Measurements from ENCODE around the gene COL4A5. TPM values are rescaled to one million over a fixed set of nuclear protein-coding genes. Genes with fewer than 3 reads are reported as not detected.

The COL4A5 gene
- total RNA-seq, 1 donor from 2014 or later = 26.0 TPM

DNA sequence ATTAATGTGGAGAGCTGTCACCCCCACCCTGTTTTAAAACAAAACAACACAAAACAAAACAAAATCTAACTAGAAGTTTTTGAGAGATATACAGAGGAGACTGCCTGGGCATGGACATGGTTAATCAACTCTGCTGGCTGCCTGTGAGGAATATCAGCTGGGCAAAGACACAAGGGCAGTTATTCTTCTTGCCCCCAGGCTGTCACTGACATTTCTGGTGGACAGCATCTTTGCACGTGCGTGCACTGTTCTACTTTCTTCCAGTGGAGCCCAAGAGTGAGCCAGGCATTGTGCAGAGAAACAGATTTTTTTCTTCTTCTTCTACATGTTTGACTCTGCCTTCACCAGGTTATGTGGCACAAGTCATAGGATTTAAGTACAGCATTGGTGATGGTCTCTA, 282.9 kb downstream of the COL4A5 start:
- no peak overlapping the region for H3K4me3 ChIP-seq
- intact Hi-C loops (cut with DNase I) = no loop called here
- DNase-seq (no peak), ATAC-seq (no peak)
- H3K27ac ChIP-seq = no peak overlapping the region
- no peaks in the 10 kb centered on the region for H3K9me3 ChIP-seq
- H3K27me3 ChIP-seq (ENCODE audit: low read depth) = no peaks in the 10 kb centered on the region
- H3K4me1 ChIP-seq = no peaks in the 10 kb centered on the region
- TF ChIP-seq, protein P1, sequence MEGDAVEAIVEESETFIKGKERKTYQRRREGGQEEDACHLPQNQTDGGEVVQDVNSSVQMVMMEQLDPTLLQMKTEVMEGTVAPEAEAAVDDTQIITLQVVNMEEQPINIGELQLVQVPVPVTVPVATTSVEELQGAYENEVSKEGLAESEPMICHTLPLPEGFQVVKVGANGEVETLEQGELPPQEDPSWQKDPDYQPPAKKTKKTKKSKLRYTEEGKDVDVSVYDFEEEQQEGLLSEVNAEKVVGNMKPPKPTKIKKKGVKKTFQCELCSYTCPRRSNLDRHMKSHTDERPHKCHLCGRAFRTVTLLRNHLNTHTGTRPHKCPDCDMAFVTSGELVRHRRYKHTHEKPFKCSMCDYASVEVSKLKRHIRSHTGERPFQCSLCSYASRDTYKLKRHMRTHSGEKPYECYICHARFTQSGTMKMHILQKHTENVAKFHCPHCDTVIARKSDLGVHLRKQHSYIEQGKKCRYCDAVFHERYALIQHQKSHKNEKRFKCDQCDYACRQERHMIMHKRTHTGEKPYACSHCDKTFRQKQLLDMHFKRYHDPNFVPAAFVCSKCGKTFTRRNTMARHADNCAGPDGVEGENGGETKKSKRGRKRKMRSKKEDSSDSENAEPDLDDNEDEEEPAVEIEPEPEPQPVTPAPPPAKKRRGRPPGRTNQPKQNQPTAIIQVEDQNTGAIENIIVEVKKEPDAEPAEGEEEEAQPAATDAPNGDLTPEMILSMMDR (IDR thresholded peaks at IDR 0.05) = no peak
- H3K36me3 ChIP-seq = no peaks in the 10 kb centered on the region

DNA sequence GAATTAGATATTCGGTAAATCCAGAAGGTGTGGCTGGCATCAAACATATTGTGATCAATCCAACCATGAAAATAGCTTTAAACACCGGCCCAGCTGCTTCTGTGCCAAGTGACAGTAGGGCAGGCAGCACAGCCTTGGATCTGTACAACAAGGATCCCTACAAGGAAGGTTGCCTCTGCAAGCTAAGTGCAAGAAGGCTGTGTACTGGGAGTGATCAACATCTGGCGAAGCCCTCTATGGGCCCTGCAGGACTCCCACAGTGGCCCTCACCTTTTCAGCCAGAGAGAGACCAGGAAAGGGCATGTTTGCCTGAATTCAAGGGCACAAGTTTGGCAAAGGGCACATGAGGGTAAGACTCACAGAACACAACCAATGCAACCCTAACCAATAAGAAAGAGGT, 287.1 kb downstream of the COL4A5 start:
- Histone ChIP-seq H3K27me3 (ENCODE audit: low read depth) (no peaks in the 10 kb centered on the region), H3K4me3 (no peak overlapping the region), H3K4me1 (no peaks in the 10 kb centered on the region), H3K9me3 (no peaks in the 10 kb centered on the region), H3K36me3 (no peaks in the 10 kb centered on the region), H3K27ac (no peak overlapping the region)
- intact Hi-C loops (cut with DNase I) = no loop called here
- DNase-seq (no peak), ATAC-seq (no peak)
- TF ChIP-seq, protein P1 (IDR thresholded peaks at IDR 0.05) = no peak

DNA sequence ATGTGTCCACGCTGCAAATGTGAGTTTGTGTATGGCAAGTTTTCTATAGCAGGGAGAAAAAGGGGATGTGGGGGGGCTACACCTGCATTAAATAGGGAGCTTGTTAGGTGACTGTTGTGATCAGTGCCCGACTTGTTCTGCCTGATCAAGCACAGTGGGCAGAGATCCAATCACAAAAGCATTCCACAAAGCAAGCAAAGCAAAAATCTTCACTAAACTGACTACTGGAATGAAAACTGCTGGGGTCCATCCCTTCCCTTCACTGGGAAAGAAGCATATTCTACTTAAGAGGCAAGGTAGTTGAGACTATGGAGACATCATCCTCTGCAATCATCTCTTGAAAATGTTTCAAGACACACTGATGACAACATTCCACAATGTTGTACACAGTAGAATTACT, 291.5 kb downstream of the COL4A5 start:
- no peak for ATAC-seq
- intact Hi-C loops (cut with DNase I) = no loop called here
- Histone ChIP-seq H3K27me3 (ENCODE audit: low read depth) (peaks cover 10% of the 10 kb centered on the region), H3K4me3 (no peak overlapping the region), H3K36me3 (no peaks in the 10 kb centered on the region), H3K27ac (no peak overlapping the region), H3K4me1 (no peaks in the 10 kb centered on the region), H3K9me3 (no peaks in the 10 kb centered on the region)
- no peak for DNase-seq
- TF ChIP-seq, protein P1 (IDR thresholded peaks at IDR 0.05) = no peak

DNA sequence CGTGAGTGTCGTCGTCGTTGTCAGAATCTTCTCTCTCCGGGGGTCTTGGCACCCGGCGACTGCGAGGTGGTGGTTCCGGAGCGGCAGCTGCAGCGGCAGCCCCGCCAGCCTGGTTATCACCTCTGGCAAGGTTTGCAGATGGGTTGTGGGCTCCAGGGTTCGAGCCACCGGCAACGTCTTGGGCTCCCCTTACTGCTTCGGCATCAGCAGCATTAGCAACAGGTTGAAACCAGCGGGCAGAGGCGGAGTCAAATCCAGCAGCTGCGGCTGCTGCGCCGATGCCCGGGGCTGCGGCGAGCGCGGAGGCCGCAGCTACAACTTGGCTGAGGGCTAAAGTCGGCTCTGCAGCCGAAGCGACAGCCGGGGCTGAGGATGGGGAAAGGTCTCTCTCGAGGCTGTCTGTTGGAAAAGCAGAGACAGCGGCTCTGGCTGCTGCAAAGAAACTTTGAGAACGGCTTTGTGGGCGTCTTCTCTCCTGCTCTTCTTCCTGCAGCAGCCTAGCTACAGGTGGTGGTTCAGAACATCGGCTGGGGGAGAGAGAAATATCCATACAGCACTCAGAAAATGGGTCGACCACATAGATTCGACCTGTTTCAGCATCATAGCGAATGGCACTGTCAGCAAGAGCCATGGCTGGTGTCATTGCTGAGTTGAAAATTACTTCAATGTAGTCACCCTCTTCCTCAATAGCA, 293.1 kb downstream of the COL4A5 start:
- TF ChIP-seq, protein P1 (IDR thresholded peaks at IDR 0.05) = no peak
- Histone ChIP-seq H3K27me3 (ENCODE audit: low read depth) (peaks cover 10% of the 10 kb centered on the region), H3K4me3 (no peak overlapping the region), H3K27ac (no peak overlapping the region), H3K36me3 (no peaks in the 10 kb centered on the region), H3K9me3 (no peaks in the 10 kb centered on the region), H3K4me1 (no peaks in the 10 kb centered on the region)
- intact Hi-C loops (cut with DNase I) = no loop called here
- DNase-seq (no peak), ATAC-seq (no peak)

DNA sequence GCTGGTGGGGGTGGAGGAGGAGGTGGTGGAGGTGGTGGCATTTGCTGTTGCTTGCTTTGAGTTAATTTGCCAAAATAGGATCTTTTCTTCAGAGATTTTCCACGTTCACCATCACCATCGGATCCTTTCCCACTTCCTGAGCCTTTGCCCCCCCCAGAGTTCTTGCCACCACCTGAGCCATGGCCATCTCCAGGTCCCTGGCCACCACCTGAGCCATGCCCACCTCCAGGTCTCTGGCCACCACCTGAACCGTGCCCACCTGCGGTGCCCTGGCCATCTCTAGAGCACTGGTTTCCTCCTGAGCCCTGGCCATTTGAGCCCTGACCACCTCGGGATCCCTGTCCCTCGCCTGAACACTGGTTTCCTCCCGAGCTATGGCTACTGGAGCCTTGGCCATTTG, 294.8 kb downstream of the COL4A5 start:
- ATAC-seq (no peak), DNase-seq (no peak)
- H3K27ac ChIP-seq = no peak overlapping the region
- no peaks in the 10 kb centered on the region for H3K36me3 ChIP-seq
- no peaks in the 10 kb centered on the region for H3K9me3 ChIP-seq
- TF ChIP-seq, protein P1 (IDR thresholded peaks at IDR 0.05) = no peak
- H3K4me3 ChIP-seq = no peak overlapping the region
- H3K27me3 ChIP-seq (ENCODE audit: low read depth) = peaks cover 14% of the 10 kb centered on the region
- intact Hi-C loops (cut with DNase I) = no loop called here
- H3K4me1 ChIP-seq = no peaks in the 10 kb centered on the region
